SH-SY5Y (cell line): ENCODE measurements around the gene STK16.

Experiments
- GATA2 ChIP-seq: IDR thresholded peaks from 2 replicates; pipeline ENCODE4 v1.6.1; 2011; ENCODE audit warnings: mild to moderate bottlenecking, low read depth, low read length
- GATA3 ChIP-seq: IDR thresholded peaks from 2 replicates; pipeline ENCODE4 v1.6.1; 2011; ENCODE audit warnings: low read depth, mild to moderate bottlenecking, low read length, moderate library complexity

DNA sequence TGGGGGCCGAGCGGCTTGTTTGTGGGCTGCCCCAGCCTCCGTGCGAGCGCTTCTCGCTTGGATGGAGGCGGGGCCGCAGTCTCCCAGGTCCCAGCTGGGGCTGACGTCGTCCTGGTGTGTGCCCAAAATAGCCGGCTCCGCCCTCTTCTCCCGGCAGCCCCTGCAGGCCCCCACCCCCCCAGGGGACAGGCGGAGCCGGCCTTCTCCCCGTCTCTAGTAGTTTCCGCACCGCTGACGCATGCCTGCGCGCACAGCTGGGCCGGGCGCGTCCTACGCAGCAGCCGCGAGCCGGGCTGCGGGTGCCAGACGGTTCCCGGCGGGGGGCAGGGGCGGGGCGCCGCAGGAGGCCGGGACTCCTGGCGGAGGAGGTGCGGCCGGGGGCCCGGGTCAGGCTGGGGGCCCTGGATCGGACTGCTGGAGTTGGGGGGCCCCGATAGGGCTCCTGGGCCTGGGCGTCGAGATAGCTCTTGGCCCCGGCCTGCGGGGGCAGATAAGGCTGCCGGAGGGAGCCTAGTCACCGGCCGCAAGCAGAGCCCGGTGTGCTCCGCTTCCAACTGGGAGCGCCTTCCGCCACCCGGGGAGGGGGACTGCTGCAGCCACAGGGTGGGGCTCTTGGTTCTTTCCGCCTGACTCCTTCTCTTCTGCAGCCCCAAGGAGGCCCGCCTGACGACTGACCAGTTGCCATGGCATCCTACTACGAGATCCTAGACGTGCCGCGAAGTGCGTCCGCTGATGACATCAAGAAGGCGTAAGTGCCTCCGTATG, 34.1 kb downstream of the STK16 start, which contains the start of gene DNAJB2:
- no peak for TF ChIP-seq GATA2
- no peak for TF ChIP-seq GATA3
